Stimulated activated CD4-positive, alpha-beta T cell treated with anti-CD3 and anti-CD28 coated beads, Interleukin-4, amount 100 ng/mL, for 48 hours (primary cell): Measurements from ENCODE around the gene GZMH.
"Not testable (repeated sequence)": the region's sequence is repeated elsewhere in the genome, so short reads cannot be mapped to it uniquely, and the experiment has no call there.

ENCODE experiments used
- DNase-seq, 2 donors: peaks; one replicate each; pipeline ENCODE4 v3.0.0-alpha.2; 2020; ENCODE audit warnings: low read depth in 2 of 2

The GZMH gene

GRCh38 chr14:24595073-24595808 is 14.2 kb downstream of the GZMH start:
- no peak for DNase-seq

DNA sequence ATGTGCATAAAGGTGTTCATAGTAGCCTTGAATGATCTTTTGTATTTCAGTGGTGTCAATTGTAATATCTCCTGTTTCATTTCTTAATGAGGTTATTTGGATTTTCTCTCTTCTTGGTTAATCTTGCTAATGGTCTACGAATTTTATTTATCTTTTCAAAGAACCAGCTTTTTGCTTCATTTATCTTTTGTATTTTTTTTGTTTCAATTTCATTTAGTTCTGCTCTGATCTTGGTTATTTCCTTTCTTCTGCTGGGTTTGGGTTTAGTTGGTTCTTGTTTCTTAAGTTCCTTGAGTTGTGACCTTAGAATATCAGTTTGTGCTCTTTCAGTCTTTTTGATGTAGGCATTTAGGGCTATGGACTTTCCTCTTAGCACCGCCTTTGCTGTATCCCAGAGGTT is 18.5 kb downstream of the GZMH start:
- DNase-seq: not testable (repeated sequence)

- not testable (repeated sequence) for DNase-seq
Observed at GRCh38 chr14:24584402-24584801, 25.1 kb downstream of the GZMH start.

DNA sequence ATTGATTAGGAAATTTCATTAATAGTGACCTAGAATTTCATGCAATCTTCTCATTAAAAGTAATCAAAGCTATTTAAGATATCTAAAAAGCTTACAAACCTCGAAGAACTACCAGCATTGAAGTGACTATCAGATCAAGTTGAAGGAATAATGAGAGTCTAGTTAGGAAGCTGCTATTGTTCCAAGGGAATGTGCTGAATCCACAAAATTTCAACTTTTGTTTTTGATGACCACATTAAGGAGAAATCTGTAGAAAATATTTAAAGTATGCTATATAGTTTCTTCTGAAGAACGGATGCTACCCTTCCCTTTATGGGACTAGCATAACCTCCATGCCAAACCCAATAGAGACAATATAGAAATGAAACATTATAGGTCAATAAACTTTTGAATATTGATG is 30.9 kb downstream of the GZMH start:
- no peak for DNase-seq

GRCh38 chr14:24576771-24577170 is 32.7 kb downstream of the GZMH start:
- DNase-seq: no peak

- no peak for DNase-seq
Observed at GRCh38 chr14:24576182-24576581, 33.3 kb downstream of the GZMH start, which contains the start of gene CTSG. Gene CTSG (minus strand): TSS chr14:24576250. CDS start chr14:24576223, 27 bp downstream.

GRCh38 chr14:24574206-24574774 is 35.2 kb downstream of the GZMH start:
- DNase-seq: no peak

- DNase-seq: no peak
Observed at GRCh38 chr14:24566318-24566717, 43.2 kb downstream of the GZMH start.

- no peak for DNase-seq
Observed at GRCh38 chr14:24565766-24566165, 43.7 kb downstream of the GZMH start.

DNA sequence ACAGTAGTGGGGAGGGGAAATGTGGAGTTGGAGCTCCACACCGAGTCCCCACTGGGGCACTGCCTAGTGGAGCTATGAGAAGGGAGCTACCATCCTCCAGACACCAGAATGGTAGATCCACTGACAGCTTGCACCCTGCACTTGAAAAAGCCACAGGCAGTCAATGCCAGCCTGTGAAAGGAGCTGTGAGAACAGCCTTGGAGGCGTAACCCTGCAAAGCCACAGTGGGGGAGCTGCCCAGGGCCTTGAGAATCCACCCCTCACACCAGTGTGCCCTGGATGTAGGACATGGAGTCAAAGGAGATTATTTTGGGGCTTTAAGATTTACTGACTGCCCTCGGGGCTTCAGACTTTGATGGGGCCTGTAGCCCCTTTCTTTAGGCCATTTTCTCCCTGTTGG is 46.0 kb downstream of the GZMH start:
- no peak for DNase-seq

DNA sequence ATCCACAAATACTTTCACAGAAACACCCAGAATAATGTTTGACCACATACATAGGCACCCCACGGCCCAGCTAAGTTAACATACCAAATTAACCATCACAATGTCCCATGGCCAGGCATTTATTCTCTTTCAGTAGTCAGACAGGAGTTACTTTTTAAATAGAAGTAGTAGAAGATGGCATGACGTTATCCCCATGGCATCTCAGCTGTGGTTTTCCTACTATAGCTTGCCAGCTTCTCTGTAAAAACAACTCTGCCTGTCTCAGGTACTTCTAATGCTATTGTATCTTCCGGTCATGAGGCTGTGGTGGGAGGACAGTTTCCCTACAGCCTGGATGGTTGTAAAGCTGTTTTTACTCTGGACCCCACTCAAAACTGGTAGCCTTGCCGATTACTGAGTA is 52.7 kb downstream of the GZMH start:
- no peak for DNase-seq
